Renal pelvis (tissue), 4 donors: ENCODE measurements around the gene SNX8. TPM values are rescaled to one million over a fixed set of nuclear protein-coding genes. Genes with fewer than 3 reads are reported as not detected.

Experiments
- DNase-seq: peaks from one replicate; pipeline ENCODE4 v3.0.0-alpha.2; 2013
- polyA plus RNA-seq, 3 donors: library from polyadenylated mRNA; unstranded; fragments of 120-200 nt; gene quantifications; one replicate each; pipeline ENCODE4 v1.2.1, GENCODE V29; 2013; ENCODE audit not compliant: insufficient read length in 3 of 3

The SNX8 gene
- polyA plus RNA-seq, 3 donors, result 40.7 to 46.2 (median 44.3) TPM

DNA sequence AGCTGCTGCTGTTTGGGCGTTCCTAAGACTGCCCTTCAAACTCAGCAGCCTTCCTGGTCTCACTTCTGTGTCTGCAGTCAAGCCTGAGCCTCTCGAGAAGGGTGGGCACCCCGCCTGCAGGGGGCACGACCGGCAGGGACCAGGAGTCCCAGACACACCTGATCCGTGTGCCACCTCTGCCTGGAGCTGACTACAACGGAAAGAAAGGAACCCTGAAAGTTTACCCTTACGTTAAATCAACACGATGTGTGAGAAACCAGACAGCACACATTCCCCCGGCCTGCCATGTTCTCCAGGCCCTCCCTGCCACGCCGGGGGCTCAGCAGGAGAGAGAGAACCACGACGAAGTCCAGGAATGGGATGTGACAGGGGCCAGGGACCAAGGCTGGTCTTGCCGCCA, 86.5 kb downstream of the SNX8 start:
- no peak for DNase-seq

DNA sequence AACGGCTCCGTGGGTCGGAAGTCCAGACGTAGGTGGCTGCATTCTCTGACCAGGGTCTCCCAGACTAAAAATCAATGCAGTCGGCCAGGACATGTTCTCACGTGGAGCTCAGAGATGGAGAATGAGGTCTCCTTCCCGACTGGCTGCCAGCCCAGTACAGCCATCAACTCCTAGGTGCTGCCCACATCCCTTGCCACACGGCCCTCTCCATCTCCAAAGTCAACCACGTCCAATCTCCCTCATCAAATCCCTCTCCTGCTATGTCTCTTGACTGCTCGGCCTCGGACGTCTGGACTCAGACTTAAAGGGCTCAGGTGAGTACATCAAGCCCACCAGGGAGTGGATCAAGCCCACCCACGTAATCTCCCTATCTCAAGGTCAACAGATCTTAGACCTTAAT, 88.4 kb downstream of the SNX8 start:
- DNase-seq, result no peak

DNA sequence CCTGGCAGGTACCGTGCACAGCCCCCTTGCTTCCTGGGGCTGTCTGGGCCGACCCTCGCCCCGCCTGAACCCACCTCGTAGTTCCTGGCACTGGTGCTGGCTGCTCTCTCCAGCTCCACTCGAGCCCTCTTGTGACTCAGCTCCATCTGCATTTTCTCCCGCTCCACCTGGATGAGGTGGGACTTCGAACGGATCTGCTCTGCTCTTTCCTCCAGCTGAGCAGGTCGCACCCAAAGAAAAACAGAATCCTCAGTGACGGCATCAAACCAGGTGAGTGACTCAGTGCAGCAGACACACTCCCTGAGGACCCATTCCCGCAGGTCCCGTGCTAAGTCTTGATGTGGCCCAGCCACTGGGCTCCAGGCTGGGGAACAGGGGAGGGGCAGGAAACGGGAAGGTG, 88.9 kb downstream of the SNX8 start:
- no peak for DNase-seq

DNA sequence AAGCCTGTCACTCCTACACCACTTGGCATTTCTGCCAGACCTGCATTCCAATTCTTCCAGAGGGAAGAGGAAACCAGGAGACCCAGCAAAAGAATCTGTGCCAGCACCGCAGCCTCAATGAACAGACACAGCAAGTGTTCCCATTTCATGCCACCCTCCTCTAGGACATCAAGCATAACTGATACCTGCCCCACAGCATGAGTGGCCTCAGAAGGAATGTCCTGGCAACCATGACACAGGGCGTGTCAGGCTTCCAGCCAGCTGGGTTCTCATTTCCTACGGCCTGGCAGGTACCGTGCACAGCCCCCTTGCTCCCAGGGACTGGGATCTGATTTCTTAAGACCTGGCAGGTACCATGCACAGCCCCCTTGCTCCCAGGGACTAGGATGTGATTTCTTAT, 89.3 kb downstream of the SNX8 start:
- no peak for DNase-seq

DNA sequence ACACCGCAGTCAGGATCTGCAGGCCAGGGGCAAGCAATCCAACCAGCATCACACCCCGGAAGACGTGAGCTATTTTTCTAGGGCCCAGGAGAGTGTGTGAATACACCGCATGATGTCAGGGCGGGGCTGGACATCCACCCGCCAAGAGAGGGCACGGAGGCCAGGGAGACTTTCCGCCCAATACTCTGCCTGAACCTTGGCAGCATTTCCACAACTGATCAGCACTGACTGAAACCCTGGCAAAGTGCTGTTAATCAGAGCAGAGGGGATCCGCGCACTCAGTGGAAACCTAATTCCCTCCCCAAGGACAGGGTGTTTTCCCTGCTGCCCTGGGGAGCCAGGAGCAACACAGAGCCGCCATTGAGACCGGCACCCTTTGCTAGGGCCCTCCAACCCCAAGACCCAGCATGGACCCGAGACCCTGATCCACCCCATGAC, 89.7 kb downstream of the SNX8 start:
- no peak for DNase-seq

DNA sequence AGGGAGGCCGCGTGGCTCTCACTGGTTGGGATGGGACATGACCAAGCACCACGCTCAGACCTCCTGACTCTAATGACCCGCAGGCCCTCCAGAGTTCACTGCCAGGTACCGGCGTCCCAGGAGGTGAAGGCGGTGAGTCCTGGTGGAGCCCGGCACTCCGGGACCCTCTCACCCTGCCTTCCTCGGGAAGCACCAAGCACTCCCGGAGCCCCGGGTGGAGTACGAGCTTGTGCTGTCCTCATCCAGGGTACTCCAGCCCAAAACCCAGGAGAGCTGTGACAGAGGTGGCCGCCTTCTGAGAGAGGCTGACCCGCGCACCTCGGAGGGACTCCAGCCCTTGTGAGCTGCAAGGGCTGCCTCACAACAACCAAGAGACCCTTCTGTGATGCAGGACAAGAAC, 90.9 kb downstream of the SNX8 start:
- no peak for DNase-seq

DNA sequence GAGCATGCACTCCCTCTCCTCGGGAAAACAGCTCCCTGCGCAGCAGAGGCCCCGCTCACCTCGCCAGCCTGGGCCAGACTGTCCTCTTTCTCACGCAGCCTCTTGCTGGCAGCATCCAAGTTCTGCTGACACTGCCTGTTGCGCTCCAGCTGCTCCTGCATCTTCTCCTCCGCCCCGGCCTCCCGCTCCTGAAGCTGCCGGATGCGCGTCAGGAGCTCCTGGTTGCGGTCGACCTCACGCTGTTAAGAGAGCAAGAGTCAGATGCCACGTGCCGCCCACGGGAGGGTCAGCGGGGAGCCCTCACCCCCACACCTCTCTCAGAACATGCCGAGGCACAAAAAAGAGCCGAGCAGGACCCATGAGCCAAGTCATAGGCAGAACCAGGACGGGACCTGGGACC, 91.7 kb downstream of the SNX8 start:
- no peak for DNase-seq

DNA sequence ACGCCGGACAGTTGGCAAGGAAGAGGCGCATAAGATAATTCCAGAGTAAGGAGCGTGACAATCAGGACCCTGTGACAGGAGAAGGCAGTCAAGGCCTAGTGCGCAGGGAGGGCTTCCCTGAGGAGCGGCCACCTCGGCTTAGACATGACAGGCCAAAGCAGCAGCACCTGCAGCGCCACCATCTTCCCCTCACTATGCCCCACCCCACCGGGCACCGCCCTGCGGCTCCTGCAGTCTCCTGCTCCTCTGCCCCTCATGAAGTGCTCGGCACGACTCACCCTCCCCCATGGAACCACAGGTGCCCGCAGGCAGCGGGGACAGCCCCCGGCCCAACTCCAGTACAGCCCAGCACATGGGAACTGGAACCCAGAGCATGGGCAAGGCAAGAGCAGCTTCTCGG, 93.3 kb downstream of the SNX8 start:
- no peak for DNase-seq

DNA sequence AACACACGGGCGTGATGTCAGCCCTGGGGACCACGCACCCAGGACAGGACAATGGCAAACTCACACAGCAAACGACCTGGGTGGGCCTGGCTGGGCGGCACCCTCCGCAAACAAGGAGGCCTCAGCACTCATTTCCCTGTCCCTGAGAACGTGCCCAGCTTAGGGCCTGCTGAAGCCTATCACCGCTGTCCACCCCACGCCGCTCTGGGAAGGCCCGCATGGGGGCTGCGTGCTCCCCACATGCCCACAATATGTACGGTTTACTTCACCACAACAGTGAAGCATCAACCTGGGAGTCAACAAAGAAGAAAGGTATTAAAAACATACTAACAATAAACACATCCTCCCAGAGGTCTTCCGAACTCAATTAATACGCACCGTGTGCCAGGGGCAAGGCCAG, 93.7 kb downstream of the SNX8 start:
- no peak for DNase-seq

DNA sequence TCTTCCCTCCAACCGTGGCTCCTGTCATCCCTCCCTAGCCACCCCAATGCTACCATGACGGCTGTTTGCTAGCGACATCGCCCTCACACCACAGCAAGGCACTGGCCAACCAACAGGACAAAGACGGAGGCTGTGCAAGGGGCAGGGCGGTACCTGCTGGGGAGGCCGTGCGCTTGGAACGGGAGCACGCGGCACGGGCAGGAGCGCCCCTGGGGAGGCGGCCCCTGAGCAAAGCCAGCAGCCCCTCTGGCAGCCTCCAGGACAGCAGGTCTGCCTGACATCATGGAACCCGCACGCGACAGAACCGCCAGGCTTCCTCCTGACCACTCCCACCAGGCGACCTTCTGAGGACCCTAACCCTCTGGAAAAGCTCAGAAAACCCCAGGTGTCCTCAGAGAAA, 94.2 kb downstream of the SNX8 start:
- DNase-seq, result no peak

DNA sequence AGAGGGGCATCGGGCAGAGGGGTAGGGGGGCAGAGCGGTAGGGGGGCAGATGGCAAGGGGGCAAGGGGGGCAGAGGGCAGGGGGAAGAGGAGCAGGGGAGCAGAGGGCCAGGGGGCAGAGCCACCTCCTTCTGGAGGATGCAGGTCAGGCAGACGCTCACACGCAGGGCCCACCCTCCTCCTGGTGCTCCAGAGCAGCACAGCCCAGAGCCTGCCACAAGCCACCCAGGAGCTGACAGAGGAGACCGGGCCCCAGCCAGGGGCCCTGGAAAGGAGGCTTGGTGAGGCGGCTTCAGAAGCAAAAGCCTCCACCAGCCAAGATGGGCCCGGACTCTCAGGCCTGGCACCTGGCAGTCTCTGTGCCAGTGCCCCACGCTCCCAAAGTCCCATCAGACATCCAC, 94.6 kb downstream of the SNX8 start:
- DNase-seq, result no peak

DNA sequence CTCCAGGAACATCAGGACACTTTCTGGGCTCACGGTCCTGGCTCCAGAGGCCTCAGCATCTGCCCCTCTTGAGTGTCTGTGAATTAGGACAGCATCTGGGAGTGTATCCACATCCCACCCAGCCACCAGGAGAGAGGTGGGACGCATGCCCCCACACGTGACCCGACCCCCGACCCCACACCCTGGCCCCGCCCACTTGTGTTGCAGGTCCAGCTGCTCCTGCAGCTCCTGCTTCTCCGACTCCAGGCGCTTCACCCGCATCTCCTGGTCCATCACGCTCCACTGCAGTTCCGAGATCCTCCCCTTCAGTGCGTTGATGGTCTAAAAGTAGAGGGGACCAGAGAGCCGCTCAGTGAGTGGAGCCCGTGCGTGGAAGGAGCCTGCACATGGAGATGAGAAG, 95.1 kb downstream of the SNX8 start:
- DNase-seq, result no peak

DNA sequence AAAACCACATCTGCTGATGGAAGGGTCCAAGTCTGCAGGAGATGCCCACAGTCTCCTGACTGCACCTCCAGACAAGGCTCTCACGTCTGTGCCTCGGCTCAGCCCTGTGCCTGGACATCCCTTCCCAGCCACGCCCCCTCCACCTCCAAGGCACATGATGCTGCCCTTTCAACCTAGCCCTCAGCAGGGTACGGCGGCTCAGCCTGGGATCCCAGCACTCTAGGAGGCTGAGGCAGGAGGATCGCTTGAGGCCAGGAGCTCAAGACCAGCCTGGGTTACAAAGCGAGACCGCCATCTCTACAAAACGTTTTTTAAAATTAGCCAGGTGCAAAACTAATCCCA, 95.8 kb downstream of the SNX8 start:
- no peak for DNase-seq

DNA sequence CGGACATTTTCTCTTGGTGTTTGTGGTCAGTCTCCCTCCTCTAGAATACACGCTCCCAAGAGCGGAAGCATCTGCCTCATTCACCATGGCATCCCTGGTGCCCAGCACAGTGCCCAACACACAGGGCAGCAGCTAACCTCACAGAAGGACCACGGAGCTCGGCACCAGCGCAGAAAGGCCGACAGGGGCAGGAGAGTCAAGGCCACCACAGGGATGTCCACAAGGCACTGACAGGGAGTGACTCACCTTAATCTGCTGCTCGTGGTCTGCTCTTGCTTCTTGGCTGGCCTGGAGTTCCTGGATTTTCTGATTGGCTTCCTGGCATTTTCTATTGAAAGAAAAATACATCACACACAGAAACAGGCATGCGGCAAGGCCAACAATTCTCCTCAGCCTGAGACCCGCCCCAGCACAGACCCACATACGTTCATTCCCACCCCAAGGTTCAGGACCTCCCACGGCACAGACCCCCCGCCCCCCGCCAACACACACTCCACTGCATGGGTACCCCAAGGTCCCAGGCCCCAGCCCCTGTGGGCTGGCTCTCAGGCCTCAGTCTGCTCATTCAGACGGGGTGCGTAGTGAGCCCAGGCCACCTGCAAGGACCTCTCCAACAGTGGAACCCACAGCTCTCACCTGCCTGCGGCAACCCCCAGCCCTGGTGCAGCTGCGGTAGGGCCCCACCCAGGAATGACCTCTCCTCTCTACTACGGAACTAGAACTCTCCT, 96.4 kb downstream of the SNX8 start:
- DNase-seq, result no peak

DNA sequence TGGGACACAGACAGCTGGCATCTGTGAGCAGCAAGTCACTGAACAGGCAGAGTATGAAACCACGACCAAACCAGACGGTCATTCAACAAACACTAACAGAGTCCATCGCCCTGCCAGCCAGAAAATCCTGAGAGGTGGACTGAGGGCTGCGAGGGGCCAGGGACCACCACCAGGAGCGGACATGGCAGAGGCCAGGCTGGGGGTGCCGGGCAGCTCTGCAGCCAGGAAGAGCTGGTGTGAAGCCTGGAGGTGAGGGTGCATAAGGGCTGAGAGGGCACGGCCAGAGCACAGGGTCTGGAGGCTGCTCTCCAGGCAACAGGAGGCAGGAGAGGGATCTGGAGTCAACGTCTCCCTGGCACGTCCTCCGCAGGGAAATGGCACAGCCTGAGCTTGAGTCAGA, 97.0 kb downstream of the SNX8 start:
- no peak for DNase-seq

DNA sequence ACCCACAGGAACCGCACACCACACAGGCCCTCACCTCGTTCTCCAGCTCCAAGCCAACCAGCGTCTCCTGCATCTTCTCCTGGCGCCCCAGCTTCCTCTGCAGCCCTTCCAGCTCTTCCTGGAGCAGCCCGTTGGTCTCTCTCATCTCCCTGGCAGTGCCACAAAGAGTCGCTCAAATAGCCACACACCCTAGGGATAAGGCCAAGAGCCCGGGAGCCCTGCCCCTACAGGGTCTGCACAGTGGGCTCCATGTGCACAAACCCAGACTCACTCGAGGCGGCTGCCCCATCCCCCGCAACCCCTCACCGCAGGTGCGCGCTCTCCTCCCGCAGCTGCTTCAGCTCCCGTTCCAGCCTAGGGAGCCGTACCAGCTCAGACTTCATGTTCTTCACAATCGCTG, 98.4 kb downstream of the SNX8 start:
- DNase-seq, result no peak

DNA sequence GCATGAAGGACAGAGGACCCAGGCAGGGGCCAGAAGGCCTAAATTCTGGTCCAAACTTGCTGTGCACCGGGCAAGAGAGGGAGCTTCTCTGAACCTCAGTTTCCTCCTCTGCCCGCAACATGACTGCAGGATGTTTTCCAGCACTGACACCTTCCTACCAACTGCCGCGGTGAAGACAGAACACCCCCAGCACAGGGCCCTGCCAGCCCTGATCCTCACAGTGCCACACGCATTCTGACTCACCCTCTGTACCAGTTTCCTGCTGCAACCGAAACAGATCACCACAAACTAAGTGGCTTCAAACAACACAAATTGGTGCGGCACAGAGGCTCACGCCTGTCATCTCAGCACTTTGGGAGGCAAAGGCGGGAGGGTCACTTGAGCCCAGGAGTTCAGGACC, 99.6 kb downstream of the SNX8 start:
- no peak for DNase-seq

DNA sequence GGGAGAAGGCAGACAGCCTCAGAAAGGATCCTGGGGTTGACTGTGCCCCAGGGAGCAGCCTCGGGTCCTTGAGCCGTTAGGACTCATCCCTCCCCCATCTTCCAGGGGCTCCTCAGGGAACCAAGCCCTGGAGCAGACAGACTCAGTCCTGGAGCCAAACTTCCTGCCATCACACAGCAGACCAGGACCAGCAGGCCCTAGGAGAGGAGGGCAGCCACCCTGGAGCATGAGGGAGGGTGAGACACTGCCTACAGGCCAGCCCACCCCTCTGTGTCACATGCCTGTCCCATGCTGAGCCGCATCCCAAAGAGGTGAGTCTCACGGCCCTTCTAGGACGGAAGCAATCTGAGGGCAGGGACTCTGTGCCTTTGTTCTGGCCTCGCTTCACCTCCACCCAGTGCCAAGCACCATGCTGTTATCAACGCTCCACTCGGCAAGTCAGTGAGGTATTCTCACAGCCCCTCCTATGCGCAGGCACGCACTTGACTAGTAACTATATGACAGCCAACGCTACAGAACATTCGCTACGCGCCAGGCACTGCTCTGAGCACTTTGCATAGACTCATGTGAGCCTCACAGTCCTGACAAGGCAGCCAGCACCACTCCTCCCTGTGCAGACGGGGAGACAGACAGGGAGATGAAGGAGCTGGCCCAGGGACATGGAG, 100.6 kb downstream of the SNX8 start:
- no peak for DNase-seq

DNA sequence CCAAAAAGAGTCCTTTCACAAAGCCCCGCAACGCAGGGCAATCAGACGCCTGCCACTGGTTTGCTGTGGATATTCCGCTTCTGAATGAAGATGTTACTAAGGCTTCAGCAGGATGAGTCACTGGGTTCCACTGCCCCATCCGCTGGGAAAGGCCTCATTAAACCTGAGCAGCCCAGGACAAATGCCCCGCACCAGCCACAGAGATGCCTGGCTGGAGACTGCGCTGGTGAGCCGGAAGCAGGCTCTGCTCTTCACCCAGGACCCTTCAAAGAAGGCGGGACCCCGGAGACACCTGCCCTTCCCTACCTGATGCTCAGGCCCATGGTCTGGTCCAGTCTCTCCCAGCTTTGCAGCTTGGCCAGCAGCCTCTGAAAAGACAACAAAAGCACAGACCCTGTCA, 101.3 kb downstream of the SNX8 start:
- no peak for DNase-seq

DNA sequence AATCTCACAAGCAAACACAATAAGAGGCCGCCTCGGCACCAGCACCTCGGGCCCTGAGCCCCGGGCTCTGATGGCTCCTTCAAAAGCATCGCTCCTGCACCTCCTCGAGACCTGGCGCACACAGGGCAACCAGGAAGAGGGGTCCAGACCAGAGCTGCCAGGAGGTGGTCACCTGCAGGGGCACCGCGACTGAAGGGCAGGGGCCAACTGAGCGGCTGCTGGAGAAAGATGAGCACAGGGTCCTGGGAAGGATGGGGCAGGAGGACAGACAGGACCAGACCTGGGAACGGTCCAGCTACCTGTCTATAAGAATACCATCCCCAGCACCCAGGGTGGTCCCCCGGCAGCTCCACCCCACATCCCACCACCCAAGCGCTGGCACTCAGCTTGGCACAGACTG, 102.3 kb downstream of the SNX8 start:
- DNase-seq, result no peak

DNA sequence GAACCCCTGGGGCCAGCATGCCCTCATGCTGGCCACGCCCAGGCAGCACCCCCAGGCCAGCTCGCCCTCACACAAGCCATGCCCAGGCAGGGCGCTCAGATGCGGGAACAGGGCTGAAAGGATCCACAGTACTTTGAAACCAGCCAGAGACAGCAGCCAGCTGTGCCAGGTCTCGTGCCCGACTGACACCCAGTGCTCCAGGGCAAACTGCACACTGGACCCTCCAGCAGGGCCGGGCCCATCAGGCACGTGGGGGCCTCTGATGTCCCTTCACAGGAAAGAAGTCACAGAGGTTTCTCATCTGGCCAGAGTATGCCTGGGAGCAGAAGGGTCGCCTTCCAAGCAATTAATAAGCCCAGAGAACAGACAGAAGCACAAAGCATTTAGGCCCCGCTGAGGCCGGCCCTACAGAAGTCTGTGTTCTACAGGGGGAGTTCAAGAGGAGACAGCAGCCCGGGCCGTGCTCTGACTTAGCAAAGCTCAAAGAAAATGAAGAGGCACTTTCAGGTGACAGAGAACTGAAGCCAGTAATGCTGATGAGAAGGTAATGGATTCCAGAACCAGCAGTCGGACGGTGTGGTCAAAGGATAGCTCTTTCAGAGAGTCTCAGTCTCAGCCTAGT, 102.9 kb downstream of the SNX8 start:
- DNase-seq, result no peak

DNA sequence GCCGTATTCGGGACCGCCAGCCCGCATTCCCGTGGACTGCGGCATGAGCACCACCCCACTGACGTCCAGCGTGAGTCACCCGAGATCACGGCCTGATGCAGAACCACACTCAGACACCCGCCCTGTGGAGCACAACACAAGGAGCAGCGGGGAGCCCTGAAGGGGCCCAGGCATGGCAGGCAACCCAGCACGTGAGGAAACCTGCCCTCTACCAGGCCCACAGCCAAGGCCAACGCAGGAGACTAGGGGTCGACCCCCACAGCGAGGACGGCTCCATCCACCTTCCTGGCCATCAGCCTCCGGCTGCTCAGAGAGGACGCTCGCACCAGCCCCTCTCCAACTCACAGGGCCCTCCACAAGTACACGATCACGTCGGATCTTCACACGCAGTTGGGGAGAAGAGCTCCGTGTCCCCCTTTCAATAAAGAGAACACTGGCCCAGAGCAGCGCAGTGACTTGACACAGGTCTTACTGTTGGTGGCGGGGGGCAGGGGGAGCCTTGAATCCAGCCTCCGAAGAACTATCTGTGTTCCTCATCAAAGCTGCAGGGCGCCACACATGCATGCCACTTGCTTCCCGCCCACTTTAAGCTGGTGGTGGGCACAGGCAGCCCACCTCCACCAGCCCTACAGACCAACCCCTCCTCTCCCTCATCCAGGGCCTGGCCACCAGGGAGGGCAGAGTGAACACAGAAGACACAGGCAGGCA, 103.5 kb downstream of the SNX8 start:
- DNase-seq, result no peak

DNA sequence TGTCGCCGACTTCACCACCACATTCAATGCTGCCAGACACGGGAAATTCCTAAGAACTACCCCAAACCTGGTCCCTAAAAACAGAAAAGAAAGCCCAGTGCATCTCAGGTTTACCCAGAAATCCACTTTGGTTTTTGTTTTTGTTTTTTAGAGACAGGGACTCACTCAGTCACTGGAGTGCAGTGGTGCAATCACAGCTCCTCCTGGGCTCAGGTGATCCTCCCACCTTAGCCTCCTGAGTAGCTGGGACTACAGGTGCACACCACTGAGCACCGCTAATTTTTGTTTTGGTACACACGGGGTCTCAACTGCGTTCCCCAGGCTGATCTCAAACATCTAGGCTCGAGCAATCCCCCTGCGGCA, 104.3 kb downstream of the SNX8 start:
- DNase-seq, result no peak
